SK-N-SH (cell line): ENCODE measurements around the gene DGCR2. TPM values are rescaled to one million over a fixed set of nuclear protein-coding genes. Genes with fewer than 3 reads are reported as not detected.

Source experiments
- CTCF ChIA-PET: fragments of 300-600, 350-600 bp; formaldehyde crosslinking; extraction: SDS; loops from one replicate; lab custom pipeline; 2021; lab: Yijun Ruan, JAX
- POLR2A ChIA-PET: fragments of 350-600 bp; sonication (Branson Sonifier 250); formaldehyde crosslinking; extraction: SDS; loops from one replicate; lab custom pipeline; 2020; ENCODE audit warnings: antibody characterized with exemption, inconsistent platforms; lab: Yijun Ruan, JAX
- DNase-seq: peaks from one replicate; pipeline ENCODE4 v3.0.0; 2012
- H2AFZ ChIP-seq: fragments of 200-600 bp; sonication (generic); 2 replicates; pipeline ENCODE4 v1.8.1; 2016; ENCODE audit warnings: antibody characterized with exemption, mild to moderate bottlenecking, low read depth
- H3F3A ChIP-seq: fragments of 200-600 bp; sonication (generic); replicated peaks from 2 replicates; pipeline ENCODE3; 2016; ENCODE audit warnings: antibody characterized with exemption, mild to moderate bottlenecking; ENCODE audit not compliant: insufficient read depth
- H3K27ac ChIP-seq, 2 experiments: fragments of 200-500 bp in 1 of 2; fragments of 200-600 bp in 1 of 2; sonication (Bioruptor generic) in 1 of 2; sonication (generic), shearing (Covaris generic) in 1 of 2; 2 replicates each; pipeline versions ENCODE4 v1.5.1 to v1.6.1; 2014 to 2016; ENCODE audit warnings: low read depth in 2 of 2, inconsistent platforms in 1 of 2, low read length in 1 of 2, mild to moderate bottlenecking in 1 of 2, mixed read lengths in 1 of 2
- H3K27me3 ChIP-seq: fragments of 200-600 bp; sonication (generic), shearing (Covaris generic); 2 replicates; pipeline ENCODE4 v1.6.1; 2016; ENCODE audit warnings: mixed run types; ENCODE audit not compliant: insufficient read depth
- H3K36me3 ChIP-seq, 2 experiments: fragments of 200-500 bp in 1 of 2; fragments of 200-600 bp in 1 of 2; sonication (Bioruptor generic) in 1 of 2; sonication (generic) in 1 of 2; replicated peaks in 1 of 2; 2 replicates each; pipeline versions ENCODE3 to v1.5.1; 2014 to 2016; ENCODE audit warnings: low read length in 1 of 2, mild to moderate bottlenecking in 1 of 2; ENCODE audit not compliant: insufficient read depth in 2 of 2, control insufficient read depth in 1 of 2
- H3K4me1 ChIP-seq, 2 experiments: fragments of 200-500 bp in 1 of 2; fragments of 200-600 bp in 1 of 2; sonication (Bioruptor generic) in 1 of 2; sonication (generic), shearing (Covaris generic) in 1 of 2; 2 replicates each; pipeline versions ENCODE4 v1.5.1 to v1.6.1; 2014 to 2016; ENCODE audit warnings: low read depth in 1 of 2, low read length in 1 of 2, mixed run types in 1 of 2; ENCODE audit not compliant: insufficient read depth in 2 of 2, control insufficient read depth in 1 of 2
- H3K4me2 ChIP-seq: fragments of 200-600 bp; sonication (generic), shearing (Covaris generic); 2 replicates; pipeline ENCODE4 v1.6.1; 2017; ENCODE audit warnings: mixed run types
- H3K4me3 ChIP-seq, 2 experiments: fragments of 200-500 bp in 1 of 2; fragments of 200-600 bp in 1 of 2; sonication (Bioruptor generic) in 1 of 2; sonication (generic), shearing (Covaris generic) in 1 of 2; 2 replicates each; pipeline versions ENCODE4 v1.5.1 to v1.8.1; 2014 to 2016; ENCODE audit warnings: low read depth in 2 of 2, inconsistent platforms in 1 of 2, low read length in 1 of 2, mild to moderate bottlenecking in 1 of 2, mixed read lengths in 1 of 2, moderate library complexity in 1 of 2
- H3K79me2 ChIP-seq: fragments of 200-600 bp; sonication (generic); 2 replicates; pipeline ENCODE4 v1.8.1; 2017; ENCODE audit warnings: mild to moderate bottlenecking; ENCODE audit not compliant: insufficient read depth
- H3K9ac ChIP-seq: fragments of 200-600 bp; sonication (generic); 2 replicates; pipeline ENCODE4 v1.6.1; 2017; ENCODE audit warnings: mixed run types
- H3K9me2 ChIP-seq: fragments of 200-600 bp; sonication (generic); 2 replicates; pipeline ENCODE4 v1.6.1; 2017; ENCODE audit warnings: mixed run types
- H3K9me3 ChIP-seq: fragments of 200-600 bp; sonication (generic); 2 replicates; pipeline ENCODE4 v1.6.1; 2017; ENCODE audit warnings: mixed run types, mild to moderate bottlenecking, moderate library complexity
- H4K20me1 ChIP-seq: fragments of 200-600 bp; sonication (generic); 2 replicates; pipeline ENCODE4 v1.6.1; 2017; ENCODE audit warnings: mild to moderate bottlenecking, mixed run types; ENCODE audit not compliant: insufficient read depth
- CHD2 ChIP-seq: fragments of 150-350 bp; IDR thresholded peaks from 2 replicates; pipeline ENCODE4 v1.6.1; 2018; ENCODE audit warnings: low read length; ENCODE audit not compliant: partially characterized antibody
- CTCF ChIP-seq: fragments of 200-600 bp; sonication (generic); IDR thresholded peaks from 2 replicates; pipeline ENCODE4 v1.6.1; 2017; ENCODE audit warnings: antibody characterized with exemption, mild to moderate bottlenecking, moderate library complexity
- GABPA ChIP-seq: IDR thresholded peaks from 2 replicates; pipeline ENCODE4 v1.4.0; 2012; ENCODE audit warnings: low read depth, mild to moderate bottlenecking
- GATA2 ChIP-seq: sonication (generic); formaldehyde crosslinking; IDR thresholded peaks from 2 replicates; pipeline ENCODE4 v1.5.0; 2020; ENCODE audit warnings: mild to moderate bottlenecking, missing genetic modification reagents
- POLR2AphosphoS5 ChIP-seq: IDR thresholded peaks from 2 replicates; pipeline ENCODE4 v1.6.1; 2012; ENCODE audit warnings: low read depth, low read length
- REST ChIP-seq: IDR thresholded peaks from 2 replicates; pipeline ENCODE4 v1.6.1; 2012; ENCODE audit warnings: mild to moderate bottlenecking, low read depth, low read length, moderate library complexity
- RXRA ChIP-seq: IDR thresholded peaks from 2 replicates; pipeline ENCODE4 v1.4.0; 2012; ENCODE audit warnings: low read depth, mild to moderate bottlenecking, borderline replicate concordance
- SIN3A ChIP-seq: IDR thresholded peaks from 2 replicates; pipeline ENCODE4 v1.6.1; 2012; ENCODE audit warnings: low read depth, mild to moderate bottlenecking, low read length, moderate library complexity, borderline replicate concordance
- TAF1 ChIP-seq: IDR thresholded peaks from 2 replicates; pipeline ENCODE4 v1.6.1; 2012; ENCODE audit warnings: low read depth, mild to moderate bottlenecking, low read length, moderate library complexity, borderline replicate concordance
- WGBS: methylation state at CpG from one replicate; pipeline ENCODE4 v1.1.6; 2017; ENCODE audit warnings: low lambda C conversion rate; 5-methylcytosine and 5-hydroxymethylcytosine counted together
- polyA plus RNA-seq, 3 experiments: library from polyadenylated mRNA; depleted of rRNA; stranded (reverse); fragments of >200 nt; gene quantifications; 2 replicates each; pipeline ENCODE4 v1.2.3, GENCODE V29; 2012
- TF ChIP-seq, protein P1 (sequence below): fragments of 150-350 bp; IDR thresholded peaks from 2 replicates; pipeline ENCODE4 v1.6.1; 2017; ENCODE audit warnings: antibody characterized with exemption, low read length, low read depth, borderline replicate concordance
- TF ChIP-seq, protein P2 (sequence below): fragments of 150-350 bp; IDR thresholded peaks from 2 replicates; pipeline ENCODE4 v1.6.1; 2016; ENCODE audit warnings: mild to moderate bottlenecking, low read depth, low read length

Gene DGCR2
- polyA plus RNA-seq, 1 of the 3 experiments (the other 2 are of a cell fraction), result 30.4 TPM

DNA sequence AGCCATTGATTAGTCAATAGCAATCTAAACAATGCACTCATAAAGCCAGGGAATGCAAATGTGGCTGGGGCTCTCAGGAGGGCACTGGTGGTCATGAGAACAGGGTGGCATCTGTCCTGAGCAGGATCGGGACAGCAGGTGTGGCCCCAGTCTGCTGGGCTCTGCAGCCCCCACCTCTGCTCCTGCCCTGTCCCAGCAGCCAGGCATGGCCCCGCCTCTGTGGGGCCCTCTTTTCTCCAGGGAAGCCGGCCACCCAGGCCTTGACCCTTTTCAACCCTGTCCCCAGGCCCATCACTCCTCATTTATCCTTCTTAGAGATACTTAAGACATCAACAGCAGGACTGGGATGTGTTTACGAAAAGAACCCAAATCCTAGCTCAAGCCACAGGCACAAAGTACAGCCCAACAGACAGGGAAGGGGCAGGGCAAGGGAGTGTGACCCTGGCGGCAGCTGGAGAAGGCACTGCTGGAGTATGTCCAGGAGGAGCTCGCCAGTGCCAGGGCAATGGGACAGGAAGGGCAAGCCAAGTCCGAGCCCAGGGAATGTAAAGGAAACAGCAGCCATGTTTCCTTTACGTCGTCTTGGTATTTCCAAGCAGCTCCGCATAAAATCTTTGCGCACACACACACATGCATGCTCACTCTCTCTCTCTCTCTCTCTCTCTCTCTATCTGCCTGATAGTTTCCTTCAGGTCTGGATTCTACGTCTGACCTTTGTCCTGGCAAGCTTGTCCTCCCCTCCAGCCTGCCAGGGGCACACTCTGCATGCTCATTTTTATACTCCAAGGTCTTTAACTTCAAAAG, 59.9 kb downstream of the DGCR2 start:
- 95% methylated on average over 11 of the region's 12 CpGs for WGBS
- no peaks in the 10 kb centered on the region for H3K9me3 ChIP-seq
- CTCF ChIA-PET, result interaction anchor here (1.0 kb wide), 1 partner anchor 57 kb away, joined by 3 read pairs; no protein-coding TSS in a partner anchor
- H3K79me2 ChIP-seq, result peaks cover 4% of the 10 kb centered on the region; the same call in 1 of the 2 replicates
- H3F3A ChIP-seq, result peaks cover 3% of the 10 kb centered on the region
- H3K4me3 ChIP-seq, result no peak overlapping the region
- no peaks in the 10 kb centered on the region for H3K9me2 ChIP-seq
- H2AFZ ChIP-seq, result no peak overlapping the region
- H3K9ac ChIP-seq, result no peak overlapping the region
- POLR2A ChIA-PET, result no interaction called here
- DNase-seq, result no peak
- H4K20me1 ChIP-seq, result peaks cover 15% of the 10 kb centered on the region
- no peak overlapping the region for H3K4me2 ChIP-seq
- H3K4me1 ChIP-seq, result 0 out of 4 replicates have a peak, but pooled peaks cover 0 to 5% of the 10 kb centered on the region in 2 experiments
- TF ChIP-seq RXRA, result no peak
- TF ChIP-seq SIN3A, result no peak
- TF ChIP-seq TAF1, result no peak
- TF ChIP-seq REST, result no peak
- TF ChIP-seq POLR2AphosphoS5, result no peak
- TF ChIP-seq CTCF, result no peak
- no peak for TF ChIP-seq CHD2
- TF ChIP-seq, protein P1, sequence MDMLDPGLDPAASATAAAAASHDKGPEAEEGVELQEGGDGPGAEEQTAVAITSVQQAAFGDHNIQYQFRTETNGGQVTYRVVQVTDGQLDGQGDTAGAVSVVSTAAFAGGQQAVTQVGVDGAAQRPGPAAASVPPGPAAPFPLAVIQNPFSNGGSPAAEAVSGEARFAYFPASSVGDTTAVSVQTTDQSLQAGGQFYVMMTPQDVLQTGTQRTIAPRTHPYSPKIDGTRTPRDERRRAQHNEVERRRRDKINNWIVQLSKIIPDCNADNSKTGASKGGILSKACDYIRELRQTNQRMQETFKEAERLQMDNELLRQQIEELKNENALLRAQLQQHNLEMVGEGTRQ, result no peak
- TF ChIP-seq, protein P2, sequence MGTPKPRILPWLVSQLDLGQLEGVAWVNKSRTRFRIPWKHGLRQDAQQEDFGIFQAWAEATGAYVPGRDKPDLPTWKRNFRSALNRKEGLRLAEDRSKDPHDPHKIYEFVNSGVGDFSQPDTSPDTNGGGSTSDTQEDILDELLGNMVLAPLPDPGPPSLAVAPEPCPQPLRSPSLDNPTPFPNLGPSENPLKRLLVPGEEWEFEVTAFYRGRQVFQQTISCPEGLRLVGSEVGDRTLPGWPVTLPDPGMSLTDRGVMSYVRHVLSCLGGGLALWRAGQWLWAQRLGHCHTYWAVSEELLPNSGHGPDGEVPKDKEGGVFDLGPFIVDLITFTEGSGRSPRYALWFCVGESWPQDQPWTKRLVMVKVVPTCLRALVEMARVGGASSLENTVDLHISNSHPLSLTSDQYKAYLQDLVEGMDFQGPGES, result no peak
- no peak for TF ChIP-seq GABPA
- TF ChIP-seq GATA2, result no peak
- H3K27ac ChIP-seq, result no peak overlapping the region
- H3K27me3 ChIP-seq, result no peaks in the 10 kb centered on the region
- H3K36me3 ChIP-seq, result peaks cover 5 to 46% of the 10 kb centered on the region in 2 experiments
